Breast epithelium (tissue), 4 donors: Measurements from ENCODE around the gene TTC28. TPM values are rescaled to one million over a fixed set of nuclear protein-coding genes. Genes with fewer than 3 reads are reported as not detected.

ENCODE experiments used
- DNase-seq, 2 donors: peaks; one replicate each; pipeline ENCODE4 v3.0.0-alpha.2; 2019; ENCODE audit warnings: low spot score in 2 of 2
- H3K27ac ChIP-seq, 2 donors: fragments of 200-600 bp; sonication (generic) in 1 of 2; one replicate each; pipeline ENCODE4 v1.5.1; 2016 to 2019; ENCODE audit warnings: mild to moderate bottlenecking in 1 of 2
- H3K27me3 ChIP-seq, 2 donors: fragments of 200-600 bp; sonication (generic) in 1 of 2; one replicate each; pipeline versions ENCODE4 v1.5.1 to v1.6.0; 2017 to 2019; ENCODE audit warnings: control low read depth in 1 of 2, mild to moderate bottlenecking in 1 of 2
- H3K36me3 ChIP-seq: fragments of 200-600 bp; one replicate; pipeline ENCODE4 v1.5.1; 2019
- H3K4me1 ChIP-seq, 2 donors: fragments of 200-600 bp; sonication (generic); one replicate each; pipeline ENCODE4 v1.5.1; 2016 to 2019; ENCODE audit warnings: control low read depth in 1 of 2
- H3K4me3 ChIP-seq, 3 donors: fragments of 200-600 bp; sonication (generic); 1 replicate in 2 of 3; 2 replicates in 1 of 3; pipeline ENCODE4 v1.5.1; 2016 to 2019; ENCODE audit warnings: mild to moderate bottlenecking in 3 of 3, moderate library complexity in 2 of 3
- H3K9me3 ChIP-seq, 2 donors: fragments of 200-600 bp; sonication (generic) in 1 of 2; one replicate each; pipeline ENCODE4 v1.5.1; 2016 to 2019; ENCODE audit warnings: control low read depth in 1 of 2
- CTCF ChIP-seq, 3 donors: fragments of 450-650 bp; IDR thresholded peaks; one replicate each; pipeline ENCODE4 v1.5.1; 2016 to 2017; ENCODE audit warnings: antibody characterized with exemption in 3 of 3, mild to moderate bottlenecking in 3 of 3, moderate library complexity in 3 of 3
- POLR2A ChIP-seq: fragments of 450-650 bp; IDR thresholded peaks from one replicate; pipeline ENCODE4 v1.6.1; 2016; ENCODE audit warnings: antibody characterized with exemption, mild to moderate bottlenecking, moderate library complexity
- POLR2AphosphoS5 ChIP-seq, 3 donors: sonication (generic); formaldehyde crosslinking; IDR thresholded peaks; one replicate each; pipeline ENCODE4 v1.6.1; 2017; ENCODE audit warnings: antibody characterized with exemption in 3 of 3
- intact Hi-C: fragments of 100-400 bp; cut with DNase I; formaldehyde crosslinking; loops from one replicate; pipeline ENCODE4 v1.15.1; 2023; ENCODE audit warnings: low total_unique reads
- total RNA-seq, 3 donors: library from RNA; depleted of rRNA; stranded (reverse); fragments of >200 nt; gene quantifications; one replicate each; pipeline ENCODE4 v1.1.0, GENCODE V29; 2016

TTC28 gene
- total RNA-seq, 3 donors from 2014 or later, result 33.5 to 43.3 (median 40.2) TPM

DNA sequence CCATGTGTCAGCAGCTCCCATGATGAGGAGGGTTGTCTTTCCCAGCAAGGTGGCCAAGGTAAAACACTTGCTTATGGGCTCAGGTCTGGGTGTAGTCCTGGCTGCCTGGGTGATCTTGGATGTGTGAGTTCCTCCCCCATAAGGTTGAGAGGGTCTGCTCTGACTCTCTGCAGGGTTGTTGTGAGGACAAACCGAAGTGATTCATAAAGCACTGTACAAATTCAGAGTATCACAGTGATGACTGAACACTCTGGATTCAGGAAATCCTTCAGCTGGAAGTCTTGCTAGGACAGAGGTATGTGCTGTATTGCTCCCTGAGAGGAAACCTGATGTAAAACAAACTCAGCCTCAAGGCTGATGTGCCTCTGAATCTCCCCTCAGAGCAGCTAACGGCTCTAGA, 539.7 kb downstream of the TTC28 start:
- no peaks in the 10 kb centered on the region for H3K4me1 ChIP-seq
- intact Hi-C loops, result no loop called here
- H3K27ac ChIP-seq, result no peak overlapping the region
- H3K9me3 ChIP-seq, result peaks cover 0 to 4% of the 10 kb centered on the region in 2 donors
- no peaks in the 10 kb centered on the region for H3K36me3 ChIP-seq
- no peaks in the 10 kb centered on the region for H3K27me3 ChIP-seq
- no peak overlapping the region for H3K4me3 ChIP-seq
- TF ChIP-seq POLR2AphosphoS5 (IDR thresholded peaks at IDR 0.05), result no peak
- no peak for TF ChIP-seq POLR2A
- TF ChIP-seq CTCF (IDR thresholded peaks at IDR 0.05), result no peak
- DNase-seq, result no peak

- intact Hi-C loops, result no loop called here
- no peak overlapping the region for H3K27ac ChIP-seq
- no peaks in the 10 kb centered on the region for H3K4me1 ChIP-seq
Measured at GRCh38 chr22:28139516-28139915, 540.1 kb downstream of the TTC28 start.

DNA sequence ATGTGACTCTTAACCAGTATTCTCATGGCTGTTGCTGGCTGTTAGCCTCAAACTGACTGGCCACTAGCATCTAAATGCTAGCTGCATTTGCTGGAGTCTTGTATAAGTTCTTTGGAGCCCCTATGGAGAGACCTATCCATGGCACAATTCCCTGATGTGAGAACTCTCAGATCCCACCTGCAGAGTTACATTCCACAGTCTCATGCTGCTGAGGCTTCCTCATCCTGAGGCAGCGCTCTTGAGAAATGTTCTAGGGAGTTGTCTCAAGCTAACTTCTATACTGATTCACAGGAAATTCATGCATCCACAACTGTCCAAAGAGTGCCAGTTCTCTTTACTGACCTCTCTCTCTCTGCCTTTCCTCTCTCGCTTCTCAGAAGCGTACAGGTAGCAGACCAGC, 542.6 kb downstream of the TTC28 start:
- Histone ChIP-seq H3K4me3 (no peak overlapping the region), H3K9me3 (peaks cover 0 to 4% of the 10 kb centered on the region in 2 donors), H3K27me3 (no peaks in the 10 kb centered on the region), H3K4me1 (no peaks in the 10 kb centered on the region), H3K36me3 (no peaks in the 10 kb centered on the region), H3K27ac (no peak overlapping the region)
- no peak for DNase-seq
- intact Hi-C loops, result no loop called here
- TF ChIP-seq CTCF (IDR thresholded peaks at IDR 0.05) (no peak), POLR2A (no peak), POLR2AphosphoS5 (IDR thresholded peaks at IDR 0.05) (no peak)

More at GRCh38 chr22:28139516-28139915, 540.1 kb downstream of the TTC28 start:
- Histone ChIP-seq H3K27me3 (no peaks in the 10 kb centered on the region), H3K36me3 (no peaks in the 10 kb centered on the region), H3K9me3 (peaks cover 0 to 4% of the 10 kb centered on the region in 2 donors), H3K4me3 (no peak overlapping the region)
- no peak for DNase-seq
- TF ChIP-seq CTCF (IDR thresholded peaks at IDR 0.05) (no peak), POLR2A (no peak), POLR2AphosphoS5 (IDR thresholded peaks at IDR 0.05) (no peak)

GRCh38 chr22:28132466-28132865, 547.2 kb downstream of the TTC28 start:
- no peak for TF ChIP-seq POLR2AphosphoS5 (IDR thresholded peaks at IDR 0.05)

GRCh38 chr22:28129319-28129962, 550.2 kb downstream of the TTC28 start:
- no peaks in the 10 kb centered on the region for H3K27me3 ChIP-seq
- TF ChIP-seq POLR2AphosphoS5 (IDR thresholded peaks at IDR 0.05) (no peak), POLR2A (no peak), CTCF (IDR thresholded peaks at IDR 0.05) (no peak)
- no peaks in the 10 kb centered on the region for H3K9me3 ChIP-seq
- no peak overlapping the region for H3K4me3 ChIP-seq
- DNase-seq, result no peak
- intact Hi-C loops, result no loop called here
- H3K36me3 ChIP-seq, result no peaks in the 10 kb centered on the region
- no peaks in the 10 kb centered on the region for H3K4me1 ChIP-seq
- no peak overlapping the region for H3K27ac ChIP-seq

More at GRCh38 chr22:28132466-28132865, 547.2 kb downstream of the TTC28 start:
- DNase-seq, result no peak
- Histone ChIP-seq H3K27ac (no peak overlapping the region), H3K4me1 (no peaks in the 10 kb centered on the region), H3K9me3 (peaks cover 0 to 4% of the 10 kb centered on the region in 2 donors), H3K4me3 (no peak overlapping the region), H3K27me3 (no peaks in the 10 kb centered on the region), H3K36me3 (no peaks in the 10 kb centered on the region)
- intact Hi-C loops, result loop anchor here (5.0 kb wide), 1 partner anchor 340 kb away; no protein-coding TSS in a partner anchor
